ENCODE measurements around the gene TBRG1.

Gene TBRG1

GRCh38 chr11:124661553-124661952 is 38.9 kb downstream of the TBRG1 start:
- H3K4me3 ChIP-seq (ENCODE audit: insufficient read length, low read depth), result no peak overlapping the region
- H3K9ac ChIP-seq (ENCODE audit: insufficient read length, low read depth), result no peak overlapping the region
- peaks cover 2% of the 10 kb centered on the region for H3K4me1 ChIP-seq (ENCODE audit: insufficient read depth, insufficient read length)
- no peaks in the 10 kb centered on the region for H3K36me3 ChIP-seq (ENCODE audit: insufficient read depth, insufficient read length, low read length)
- TF ChIP-seq SUZ12 (IDR thresholded peaks at IDR 0.05; ENCODE audit: extremely low read depth, insufficient read depth, insufficient read length) (no peak), YY1 (IDR thresholded peaks at IDR 0.05; ENCODE audit: insufficient read depth, insufficient read length) (no peak), ZNF274 (IDR thresholded peaks at IDR 0.05; ENCODE audit: low read depth, low read length) (no peak)
- H3K9me3 ChIP-seq (ENCODE audit: insufficient read depth, low read length), result no peaks in the 10 kb centered on the region
- no peaks in the 10 kb centered on the region for H3K27me3 ChIP-seq (ENCODE audit: insufficient read depth, insufficient read length)
- no peak for DNase-seq (ENCODE audit: low read depth, low spot score)

GRCh38 chr11:124662106-124662505 is 39.4 kb downstream of the TBRG1 start:
- no peak overlapping the region for H3K9ac ChIP-seq (ENCODE audit: insufficient read length, low read depth)
- no peak overlapping the region for H3K4me3 ChIP-seq (ENCODE audit: insufficient read length, low read depth)
- no peaks in the 10 kb centered on the region for H3K4me1 ChIP-seq (ENCODE audit: insufficient read depth, insufficient read length)
- H3K36me3 ChIP-seq (ENCODE audit: insufficient read depth, insufficient read length, low read length), result no peaks in the 10 kb centered on the region
- TF ChIP-seq YY1 (IDR thresholded peaks at IDR 0.05; ENCODE audit: insufficient read depth, insufficient read length) (no peak), ZNF274 (IDR thresholded peaks at IDR 0.05; ENCODE audit: low read depth, low read length) (no peak), SUZ12 (IDR thresholded peaks at IDR 0.05; ENCODE audit: extremely low read depth, insufficient read depth, insufficient read length) (no peak)
- no peaks in the 10 kb centered on the region for H3K9me3 ChIP-seq (ENCODE audit: insufficient read depth, low read length)
- no peak for DNase-seq (ENCODE audit: low read depth, low spot score)
- no peaks in the 10 kb centered on the region for H3K27me3 ChIP-seq (ENCODE audit: insufficient read depth, insufficient read length)

GRCh38 chr11:124663861-124664260 is 41.2 kb downstream of the TBRG1 start:
- no peaks in the 10 kb centered on the region for H3K27me3 ChIP-seq (ENCODE audit: insufficient read depth, insufficient read length)
- H3K4me3 ChIP-seq (ENCODE audit: insufficient read length, low read depth), result no peak overlapping the region
- TF ChIP-seq YY1 (IDR thresholded peaks at IDR 0.05; ENCODE audit: insufficient read depth, insufficient read length), result no peak
- no peak for TF ChIP-seq ZNF274 (IDR thresholded peaks at IDR 0.05; ENCODE audit: low read depth, low read length)
- no peak for TF ChIP-seq SUZ12 (IDR thresholded peaks at IDR 0.05; ENCODE audit: extremely low read depth, insufficient read depth, insufficient read length)
- no peak for DNase-seq (ENCODE audit: low read depth, low spot score)
- H3K9me3 ChIP-seq (ENCODE audit: insufficient read depth, low read length), result no peaks in the 10 kb centered on the region
- no peaks in the 10 kb centered on the region for H3K36me3 ChIP-seq (ENCODE audit: insufficient read depth, insufficient read length, low read length)
- H3K4me1 ChIP-seq (ENCODE audit: insufficient read depth, insufficient read length), result no peaks in the 10 kb centered on the region
- H3K9ac ChIP-seq (ENCODE audit: insufficient read length, low read depth), result no peak overlapping the region

GRCh38 chr11:124667601-124668000 is 44.9 kb downstream of the TBRG1 start:
- Histone ChIP-seq H3K4me1 (ENCODE audit: insufficient read depth, insufficient read length) (no peaks in the 10 kb centered on the region), H3K4me3 (ENCODE audit: insufficient read length, low read depth) (no peak overlapping the region), H3K9me3 (ENCODE audit: insufficient read depth, low read length) (no peaks in the 10 kb centered on the region), H3K9ac (ENCODE audit: insufficient read length, low read depth) (no peak overlapping the region), H3K27me3 (ENCODE audit: insufficient read depth, insufficient read length) (peaks cover 5% of the 10 kb centered on the region), H3K36me3 (ENCODE audit: insufficient read depth, insufficient read length, low read length) (no peaks in the 10 kb centered on the region)
- TF ChIP-seq YY1 (IDR thresholded peaks at IDR 0.05; ENCODE audit: insufficient read depth, insufficient read length), result no peak
- no peak for TF ChIP-seq SUZ12 (IDR thresholded peaks at IDR 0.05; ENCODE audit: extremely low read depth, insufficient read depth, insufficient read length)
- TF ChIP-seq ZNF274 (IDR thresholded peaks at IDR 0.05; ENCODE audit: low read depth, low read length), result no peak
- DNase-seq (ENCODE audit: low read depth, low spot score), result no peak

GRCh38 chr11:124669193-124669592 is 46.5 kb downstream of the TBRG1 start:
- no peak for TF ChIP-seq SUZ12 (IDR thresholded peaks at IDR 0.05; ENCODE audit: extremely low read depth, insufficient read depth, insufficient read length)
- TF ChIP-seq ZNF274 (IDR thresholded peaks at IDR 0.05; ENCODE audit: low read depth, low read length), result no peak
- TF ChIP-seq YY1 (IDR thresholded peaks at IDR 0.05; ENCODE audit: insufficient read depth, insufficient read length), result no peak
- Histone ChIP-seq H3K36me3 (ENCODE audit: insufficient read depth, insufficient read length, low read length) (no peaks in the 10 kb centered on the region), H3K9ac (ENCODE audit: insufficient read length, low read depth) (no peak overlapping the region), H3K9me3 (ENCODE audit: insufficient read depth, low read length) (no peaks in the 10 kb centered on the region), H3K4me1 (ENCODE audit: insufficient read depth, insufficient read length) (no peaks in the 10 kb centered on the region), H3K27me3 (ENCODE audit: insufficient read depth, insufficient read length) (peaks cover 10% of the 10 kb centered on the region), H3K4me3 (ENCODE audit: insufficient read length, low read depth) (no peak overlapping the region)
- no peak for DNase-seq (ENCODE audit: low read depth, low spot score)

GRCh38 chr11:124670732-124671131 is 48.1 kb downstream of the TBRG1 start:
- H3K9ac ChIP-seq (ENCODE audit: insufficient read length, low read depth), result no peak overlapping the region
- peaks cover 10% of the 10 kb centered on the region for H3K27me3 ChIP-seq (ENCODE audit: insufficient read depth, insufficient read length)
- H3K36me3 ChIP-seq (ENCODE audit: insufficient read depth, insufficient read length, low read length), result no peaks in the 10 kb centered on the region
- H3K4me1 ChIP-seq (ENCODE audit: insufficient read depth, insufficient read length), result no peaks in the 10 kb centered on the region
- TF ChIP-seq SUZ12 (IDR thresholded peaks at IDR 0.05; ENCODE audit: extremely low read depth, insufficient read depth, insufficient read length), result no peak
- no peak for TF ChIP-seq YY1 (IDR thresholded peaks at IDR 0.05; ENCODE audit: insufficient read depth, insufficient read length)
- TF ChIP-seq ZNF274 (IDR thresholded peaks at IDR 0.05; ENCODE audit: low read depth, low read length), result no peak
- DNase-seq (ENCODE audit: low read depth, low spot score), result no peak
- H3K4me3 ChIP-seq (ENCODE audit: insufficient read length, low read depth), result no peak overlapping the region
- H3K9me3 ChIP-seq (ENCODE audit: insufficient read depth, low read length), result no peaks in the 10 kb centered on the region

- TF ChIP-seq ZNF274 (IDR thresholded peaks at IDR 0.05; ENCODE audit: low read depth, low read length) (no peak), SUZ12 (IDR thresholded peaks at IDR 0.05; ENCODE audit: extremely low read depth, insufficient read depth, insufficient read length) (no peak), YY1 (IDR thresholded peaks at IDR 0.05; ENCODE audit: insufficient read depth, insufficient read length) (no peak)
- H3K9ac ChIP-seq (ENCODE audit: insufficient read length, low read depth), result peak overlapping the region; percentile 85
- DNase-seq (ENCODE audit: low read depth, low spot score), result no peak
- peak overlapping the region; percentile 77 for H3K4me3 ChIP-seq (ENCODE audit: insufficient read length, low read depth)
- no peaks in the 10 kb centered on the region for H3K9me3 ChIP-seq (ENCODE audit: insufficient read depth, low read length)
- no peaks in the 10 kb centered on the region for H3K36me3 ChIP-seq (ENCODE audit: insufficient read depth, insufficient read length, low read length)
- peaks cover 10% of the 10 kb centered on the region for H3K27me3 ChIP-seq (ENCODE audit: insufficient read depth, insufficient read length)
- H3K4me1 ChIP-seq (ENCODE audit: insufficient read depth, insufficient read length), result no peaks in the 10 kb centered on the region
Measured at GRCh38 chr11:124672536-124673215, 50.0 kb downstream of the TBRG1 start.

Measured in NT2/D1 (cell line).